ENCODE data around the gene DCLK2.

DCLK2 gene

DNA sequence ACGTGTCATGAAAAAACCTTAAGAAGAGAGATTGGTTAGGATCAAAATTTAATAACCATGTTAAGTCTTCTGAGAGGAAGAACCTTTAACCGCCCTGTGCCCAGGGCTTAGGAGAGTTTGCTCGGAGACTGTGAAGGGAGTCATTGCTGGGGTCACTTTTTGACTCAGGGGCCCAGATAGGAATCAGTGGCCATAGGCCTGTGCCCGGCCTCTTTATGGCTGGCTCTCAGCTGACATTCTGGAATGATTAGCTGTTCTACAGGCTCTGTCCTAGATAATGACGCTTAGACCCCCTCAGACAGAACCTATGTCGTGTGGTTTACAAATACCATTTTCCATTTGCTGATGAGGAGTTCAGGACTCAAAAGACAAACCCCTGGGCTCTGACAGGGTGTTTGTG, 174.1 kb downstream of the DCLK2 start:
- Histone ChIP-seq H3K4me3 (ENCODE audit: low read depth, low read length, poor library complexity, severe bottlenecking) (no peak overlapping the region), H3K79me2 (ENCODE audit: insufficient read depth, low read length) (no peaks in the 10 kb centered on the region), H2AFZ (ENCODE audit: low read length) (no peak overlapping the region), H3K9me2 (ENCODE audit: low read depth, low read length) (no peaks in the 10 kb centered on the region), H3K9me3 (ENCODE audit: low read length) (no peaks in the 10 kb centered on the region), H3K9ac (ENCODE audit: low read length) (no peak overlapping the region), H3F3A (ENCODE audit: insufficient read depth, low read length) (0 out of 2 replicates have a peak, but pooled peaks cover 5% of the 10 kb centered on the region), H3K4me2 (ENCODE audit: low read length) (no peak overlapping the region), H3K27ac (ENCODE audit: low read depth, low read length, poor library complexity, severe bottlenecking) (no peak overlapping the region), H3K36me3 (ENCODE audit: insufficient read depth, low read length) (no peaks in the 10 kb centered on the region), H4K20me1 (ENCODE audit: insufficient read depth, low read length) (no peaks in the 10 kb centered on the region), H3K27me3 (ENCODE audit: insufficient read depth, low read length) (no peaks in the 10 kb centered on the region), H3K4me1 (ENCODE audit: insufficient read depth, low read length, severe bottlenecking) (no peaks in the 10 kb centered on the region)
- no peak for TF ChIP-seq EZH2 (IDR thresholded peaks at IDR 0.05; ENCODE audit: borderline replicate concordance, low read length)
- TF ChIP-seq, protein P1, sequence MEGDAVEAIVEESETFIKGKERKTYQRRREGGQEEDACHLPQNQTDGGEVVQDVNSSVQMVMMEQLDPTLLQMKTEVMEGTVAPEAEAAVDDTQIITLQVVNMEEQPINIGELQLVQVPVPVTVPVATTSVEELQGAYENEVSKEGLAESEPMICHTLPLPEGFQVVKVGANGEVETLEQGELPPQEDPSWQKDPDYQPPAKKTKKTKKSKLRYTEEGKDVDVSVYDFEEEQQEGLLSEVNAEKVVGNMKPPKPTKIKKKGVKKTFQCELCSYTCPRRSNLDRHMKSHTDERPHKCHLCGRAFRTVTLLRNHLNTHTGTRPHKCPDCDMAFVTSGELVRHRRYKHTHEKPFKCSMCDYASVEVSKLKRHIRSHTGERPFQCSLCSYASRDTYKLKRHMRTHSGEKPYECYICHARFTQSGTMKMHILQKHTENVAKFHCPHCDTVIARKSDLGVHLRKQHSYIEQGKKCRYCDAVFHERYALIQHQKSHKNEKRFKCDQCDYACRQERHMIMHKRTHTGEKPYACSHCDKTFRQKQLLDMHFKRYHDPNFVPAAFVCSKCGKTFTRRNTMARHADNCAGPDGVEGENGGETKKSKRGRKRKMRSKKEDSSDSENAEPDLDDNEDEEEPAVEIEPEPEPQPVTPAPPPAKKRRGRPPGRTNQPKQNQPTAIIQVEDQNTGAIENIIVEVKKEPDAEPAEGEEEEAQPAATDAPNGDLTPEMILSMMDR (IDR thresholded peaks at IDR 0.05; ENCODE audit: low read length): no peak

DNA sequence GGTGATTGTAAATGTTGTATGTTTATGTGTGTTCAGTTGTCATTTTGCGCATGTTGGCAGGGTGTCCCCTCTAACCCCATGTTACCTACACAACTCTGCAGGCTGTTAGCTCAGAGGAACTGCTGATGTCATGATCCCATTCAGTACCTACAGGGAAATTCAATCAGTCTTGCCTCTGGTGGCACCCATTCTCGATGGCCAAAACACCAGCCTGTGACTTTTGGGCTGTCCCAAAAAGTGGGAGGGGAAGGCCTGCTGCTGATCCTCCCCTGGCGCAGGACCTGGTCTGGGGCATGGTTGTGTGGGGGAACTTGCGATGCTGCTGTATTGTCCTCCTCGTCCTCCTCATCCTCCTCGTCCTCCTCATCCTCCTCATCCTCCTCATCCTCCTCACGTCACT, 174.5 kb downstream of the DCLK2 start:
- H3K27ac ChIP-seq (ENCODE audit: low read depth, low read length, poor library complexity, severe bottlenecking): no peak overlapping the region
- H3F3A ChIP-seq (ENCODE audit: insufficient read depth, low read length): 0 out of 2 replicates have a peak, but pooled peaks cover 5% of the 10 kb centered on the region
- no peak overlapping the region for H3K4me3 ChIP-seq (ENCODE audit: low read depth, low read length, poor library complexity, severe bottlenecking)
- no peaks in the 10 kb centered on the region for H4K20me1 ChIP-seq (ENCODE audit: insufficient read depth, low read length)
- H2AFZ ChIP-seq (ENCODE audit: low read length): no peak overlapping the region
- no peak overlapping the region for H3K9ac ChIP-seq (ENCODE audit: low read length)
- no peaks in the 10 kb centered on the region for H3K27me3 ChIP-seq (ENCODE audit: insufficient read depth, low read length)
- H3K9me2 ChIP-seq (ENCODE audit: low read depth, low read length): no peaks in the 10 kb centered on the region
- H3K4me2 ChIP-seq (ENCODE audit: low read length): no peak overlapping the region
- H3K79me2 ChIP-seq (ENCODE audit: insufficient read depth, low read length): no peaks in the 10 kb centered on the region
- H3K9me3 ChIP-seq (ENCODE audit: low read length): no peaks in the 10 kb centered on the region
- no peak for TF ChIP-seq EZH2 (IDR thresholded peaks at IDR 0.05; ENCODE audit: borderline replicate concordance, low read length)
- TF ChIP-seq, protein P1 (IDR thresholded peaks at IDR 0.05; ENCODE audit: low read length): no peak
- no peaks in the 10 kb centered on the region for H3K36me3 ChIP-seq (ENCODE audit: insufficient read depth, low read length)
- H3K4me1 ChIP-seq (ENCODE audit: insufficient read depth, low read length, severe bottlenecking): no peaks in the 10 kb centered on the region

- Histone ChIP-seq H3K4me3 (ENCODE audit: low read depth, low read length, poor library complexity, severe bottlenecking) (no peak overlapping the region), H4K20me1 (ENCODE audit: insufficient read depth, low read length) (no peaks in the 10 kb centered on the region), H3K27ac (ENCODE audit: low read depth, low read length, poor library complexity, severe bottlenecking) (no peak overlapping the region), H3K36me3 (ENCODE audit: insufficient read depth, low read length) (no peaks in the 10 kb centered on the region), H2AFZ (ENCODE audit: low read length) (no peak overlapping the region), H3K27me3 (ENCODE audit: insufficient read depth, low read length) (no peaks in the 10 kb centered on the region), H3K4me1 (ENCODE audit: insufficient read depth, low read length, severe bottlenecking) (no peaks in the 10 kb centered on the region), H3K9me2 (ENCODE audit: low read depth, low read length) (no peaks in the 10 kb centered on the region), H3K79me2 (ENCODE audit: insufficient read depth, low read length) (no peaks in the 10 kb centered on the region), H3K9me3 (ENCODE audit: low read length) (no peaks in the 10 kb centered on the region), H3K4me2 (ENCODE audit: low read length) (no peak overlapping the region), H3F3A (ENCODE audit: insufficient read depth, low read length) (0 out of 2 replicates have a peak, but pooled peaks cover 5% of the 10 kb centered on the region), H3K9ac (ENCODE audit: low read length) (no peak overlapping the region)
- no peak for TF ChIP-seq EZH2 (IDR thresholded peaks at IDR 0.05; ENCODE audit: borderline replicate concordance, low read length)
- TF ChIP-seq, protein P1 (IDR thresholded peaks at IDR 0.05; ENCODE audit: low read length): no peak
These were observed 175.2 kb downstream of the DCLK2 start for GRCh38 chr4:150253416-150253815.

Measured in OCI-LY1 (cell line).